Measurements from ENCODE around the gene ZNF48. TPM values are rescaled to one million over a fixed set of nuclear protein-coding genes. Genes with fewer than 3 reads are reported as not detected.

Gene ZNF48
- 10 to 100 TPM in 3 of 7 donors, 1 to 10 TPM in 4; 7.1 to 10.4 (median 9.5) TPM for total RNA-seq
- 1 to 10 TPM; 2.7 to 5.7 (median 3.5) TPM for polyA plus RNA-seq
- long read RNA-seq, donor 1, partial matches to known transcripts, result 0 of 1 reads
- long read RNA-seq, donor 1, other reads (novel, unspliced or antisense), result 0 of 1 reads
- long read RNA-seq, donor 2, partial matches to known transcripts, result 0 of 1 reads
- long read RNA-seq, donor 2, other reads (novel, unspliced or antisense), result 0 of 1 reads

- Histone ChIP-seq H3K36me3 (peaks cover 0 to 20% (median 13%) of the 10 kb centered on the region in 6 donors), H3K4me1 (peaks cover 10 to 61% (median 41%) of the 10 kb centered on the region in 6 donors), H3K4me3 (peak within 1 kb of the TSS; percentile 57 to 87 (median 82)), H3K9me3 (no peaks in the 10 kb centered on the region), H3K27me3 (replicated peaks in 1 of 7) (no peaks in the 10 kb centered on the region), H3K27ac (peak within 1 kb of the TSS; percentile 55 to 82 (median 76))
- 0 to 1% (median 0%) methylated on average over 38 to 103 of the region's 103 CpGs for WGBS, 5 donors
- intact Hi-C loops (cut with DNase I; ENCODE audit: low total_unique reads), result no loop called here
- DNase-seq, result peak; percentile 96
- TF ChIP-seq POLR2AphosphoS5 (IDR thresholded peaks at IDR 0.05) (peak; percentile 75 to 86 (median 82)), POLR2A (IDR thresholded peaks at IDR 0.05) (no peak), CTCF (IDR thresholded peaks at IDR 0.05 in 8 of 11, conservative IDR thresholded peaks at IDR 0.05 in 3 of 11) (peak in 6 of 11 experiments; percentile 8 to 59 (median 42))
Measured at GRCh38 chr16:30395155-30395991, at the start of gene ZNF48. Gene ZNF48, plus strand, starts transcription at chr16:30395420. Its CDS starts 375 bp downstream, at chr16:30395795.

GRCh38 chr16:30346286-30346685, 48.9 kb upstream of the ZNF48 start:
- H3K4me1 ChIP-seq, result peaks cover 2 to 27% (median 21%) of the 10 kb centered on the region in 6 donors
- TF ChIP-seq POLR2A (IDR thresholded peaks at IDR 0.05), result no peak
- TF ChIP-seq CTCF (IDR thresholded peaks at IDR 0.05 in 8 of 11, conservative IDR thresholded peaks at IDR 0.05 in 3 of 11), result no peak
- no peak for TF ChIP-seq POLR2AphosphoS5 (IDR thresholded peaks at IDR 0.05)
- DNase-seq, result no peak
- no peak overlapping the region for H3K27ac ChIP-seq
- H3K36me3 ChIP-seq, result peaks cover 0 to 30% (median 11%) of the 10 kb centered on the region in 6 donors
- WGBS, 5 donors, result 92 to 100% (median 94%) methylated on average over 3 of the region's 3 CpGs
- H3K9me3 ChIP-seq, result no peaks in the 10 kb centered on the region
- intact Hi-C loops (cut with DNase I; ENCODE audit: low total_unique reads), result no loop called here
- no peaks in the 10 kb centered on the region for H3K27me3 ChIP-seq (replicated peaks in 1 of 7)
- no peak overlapping the region for H3K4me3 ChIP-seq

- WGBS, 5 donors, result 92 to 97% (median 95%) methylated on average over 8 of the region's 8 CpGs
- peak; percentile 28 for DNase-seq
- H3K9me3 ChIP-seq, result no peaks in the 10 kb centered on the region
- H3K4me3 ChIP-seq, result no peak overlapping the region
- H3K27ac ChIP-seq, result no peak overlapping the region
- TF ChIP-seq CTCF (IDR thresholded peaks at IDR 0.05 in 8 of 11, conservative IDR thresholded peaks at IDR 0.05 in 3 of 11), result no peak
- TF ChIP-seq POLR2A (IDR thresholded peaks at IDR 0.05), result no peak
- no peak for TF ChIP-seq POLR2AphosphoS5 (IDR thresholded peaks at IDR 0.05)
- H3K4me1 ChIP-seq, result peaks cover 2 to 46% (median 31%) of the 10 kb centered on the region in 6 donors
- intact Hi-C loops (cut with DNase I; ENCODE audit: low total_unique reads), result no loop called here
- peaks cover 0 to 48% (median 29%) of the 10 kb centered on the region in 6 donors for H3K36me3 ChIP-seq
- H3K27me3 ChIP-seq (replicated peaks in 1 of 7), result no peaks in the 10 kb centered on the region
Measured at GRCh38 chr16:30348113-30348512, 47.1 kb upstream of the ZNF48 start.

DNA sequence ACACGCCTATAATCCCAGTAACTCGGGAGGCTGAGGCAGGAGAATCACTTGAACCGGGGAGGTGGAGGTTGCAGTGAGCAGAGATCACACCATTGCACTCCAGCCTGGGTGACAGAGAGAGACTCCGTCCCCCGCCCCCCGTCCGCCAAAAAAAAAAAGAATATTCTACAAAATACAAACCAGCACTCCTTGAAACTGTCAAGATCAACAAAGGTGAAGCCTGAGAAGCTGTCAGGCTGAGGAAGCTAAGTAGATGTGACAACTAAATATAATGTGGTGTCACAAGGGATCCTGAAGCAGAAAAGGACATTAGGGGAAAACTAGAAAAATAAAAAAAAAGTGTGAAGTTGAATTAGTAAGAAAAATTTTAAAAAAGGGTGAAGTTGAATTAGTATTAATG, 46.3 kb upstream of the ZNF48 start:
- intact Hi-C loops (cut with DNase I; ENCODE audit: low total_unique reads), result no loop called here
- H3K9me3 ChIP-seq, result no peaks in the 10 kb centered on the region
- no peak overlapping the region for H3K4me3 ChIP-seq
- H3K27me3 ChIP-seq (replicated peaks in 1 of 7), result no peaks in the 10 kb centered on the region
- peak overlapping the region in 5 of 8 donors; percentile 1 to 93 (median 52) for H3K27ac ChIP-seq
- H3K36me3 ChIP-seq, result peaks cover 0 to 56% (median 36%) of the 10 kb centered on the region in 6 donors
- 92 to 99% (median 95%) methylated on average over 7 of the region's 7 CpGs for WGBS, 5 donors
- peak; percentile 6 for DNase-seq
- peaks cover 8 to 54% (median 39%) of the 10 kb centered on the region in 6 donors for H3K4me1 ChIP-seq
- TF ChIP-seq POLR2A (IDR thresholded peaks at IDR 0.05) (no peak), CTCF (IDR thresholded peaks at IDR 0.05 in 8 of 11, conservative IDR thresholded peaks at IDR 0.05 in 3 of 11) (no peak), POLR2AphosphoS5 (IDR thresholded peaks at IDR 0.05) (no peak)

All from spleen (tissue), 13 donors.